K562 (cell line): ENCODE measurements around the gene PON2. TPM values are rescaled to one million over a fixed set of nuclear protein-coding genes. Genes with fewer than 3 reads are reported as not detected.

Experiments used
- ATAC-seq: fragments of 200-7000 bp; cut with Tn5 transposase; 3 replicates; pipeline ENCODE4 v1.9.1; 2020; ENCODE audit warnings: moderate library complexity
- BruUV-seq: library from RNA; stranded (reverse); fragments of 400-500 nt; replicated peaks from 2 replicates; lab custom pipeline; 2021; lab: Mats Ljungman, UMichigan
- CTCF ChIA-PET: fragments of 300-600 bp; formaldehyde crosslinking; extraction: SDS; loops from one replicate; lab custom pipeline; 2021; ENCODE audit warnings: low intra/inter-chr PET ratio; lab: Yijun Ruan, JAX
- POLR2A ChIA-PET: fragments of 300-600, 350-650 bp; sonication (Branson Sonifier 250); formaldehyde crosslinking; extraction: SDS; loops from one replicate; lab custom pipeline; 2021; ENCODE audit warnings: antibody characterized with exemption, inconsistent platforms; lab: Yijun Ruan, JAX
- DNase-seq, 4 experiments: peaks; one replicate each; pipeline versions ENCODE4 v3.0.0 to v3.0.0-alpha.2; 2011 to 2018; ENCODE audit warnings: low spot score in 3 of 4, mixed read lengths in 3 of 4; ENCODE audit errors: extremely low read depth in 1 of 4
- FAIRE-seq: peaks from 2 replicates; lab custom pipeline; 2011; peaks lifted over from hg19 to GRCh38; lab: Jason Lieb, UNC
- H2AFZ ChIP-seq: 2 replicates; pipeline ENCODE4 v1.6.0; 2011; ENCODE audit warnings: low read depth, low read length, control low read depth, inconsistent platforms
- H3K27ac ChIP-seq: fragments of 200-600 bp; 3 replicates; pipeline ENCODE4 v1.8.0; 2011; ENCODE audit warnings: low read depth, mild to moderate bottlenecking, control low read depth, inconsistent platforms, low read length, moderate library complexity, mixed read lengths; ENCODE audit errors: extremely low read depth
- H3K27me3 ChIP-seq, 2 experiments: fragments of 300-600 bp in 1 of 2; 2 replicates in 1 of 2; 3 replicates in 1 of 2; pipeline versions ENCODE4 v1.6.0 to v1.8.0; 2011; ENCODE audit warnings: inconsistent platforms in 2 of 2, low read length in 2 of 2, mild to moderate bottlenecking in 1 of 2, mixed read lengths in 1 of 2, moderate library complexity in 1 of 2; ENCODE audit not compliant: control insufficient read depth in 2 of 2, insufficient read depth in 2 of 2
- H3K36me3 ChIP-seq: fragments of 300-600 bp; 3 replicates; pipeline ENCODE4 v1.8.0; 2011; ENCODE audit warnings: mild to moderate bottlenecking, low read length, inconsistent platforms; ENCODE audit not compliant: control insufficient read depth, insufficient read depth
- H3K4me1 ChIP-seq, 2 experiments: fragments of 200-600 bp in 1 of 2; replicated peaks in 1 of 2; 2 replicates in 1 of 2; 3 replicates in 1 of 2; pipeline versions ENCODE4 v1.5.1 to v1.8.0; 2011; ENCODE audit warnings: inconsistent platforms in 2 of 2, low read length in 2 of 2, mild to moderate bottlenecking in 1 of 2, mixed read lengths in 1 of 2, moderate library complexity in 1 of 2; ENCODE audit not compliant: control insufficient read depth in 2 of 2, insufficient read depth in 2 of 2
- H3K4me2 ChIP-seq: 2 replicates; pipeline ENCODE4 v1.6.1; 2011; ENCODE audit warnings: low read length, control low read depth, inconsistent platforms, mixed read lengths; ENCODE audit not compliant: insufficient read depth
- H3K4me3 ChIP-seq: fragments of 200-600 bp; sonication (generic), shearing (Covaris generic); 2 replicates; pipeline ENCODE4 v1.5.1; 2016; ENCODE audit warnings: control low read depth, inconsistent platforms
- H3K79me2 ChIP-seq: fragments of 200-600 bp; 3 replicates; pipeline ENCODE4 v1.8.0; 2011; ENCODE audit warnings: low read length, inconsistent platforms; ENCODE audit not compliant: control insufficient read depth, insufficient read depth
- H3K9ac ChIP-seq, 2 experiments: 2 replicates each; pipeline versions ENCODE4 v1.6.0 to v1.6.1; 2011; ENCODE audit warnings: low read depth in 2 of 2, low read length in 2 of 2, control low read depth in 1 of 2, inconsistent platforms in 1 of 2, mild to moderate bottlenecking in 1 of 2, mixed read lengths in 1 of 2; ENCODE audit not compliant: insufficient read depth in 1 of 2
- H3K9me1 ChIP-seq: one replicate; pipeline ENCODE4 v1.6.0; 2011; ENCODE audit warnings: inconsistent platforms, mild to moderate bottlenecking, low read length, moderate library complexity; ENCODE audit not compliant: control insufficient read depth, insufficient read depth
- H3K9me3 ChIP-seq: replicated peaks from 2 replicates; pipeline ENCODE4 v1.5.1; 2011; ENCODE audit warnings: low read depth, low read length, inconsistent platforms; ENCODE audit not compliant: control insufficient read depth, insufficient read depth
- H4K20me1 ChIP-seq: replicated peaks from 2 replicates; pipeline ENCODE4 v1.6.1; 2011; ENCODE audit warnings: low read length, inconsistent platforms, mixed read lengths; ENCODE audit not compliant: control insufficient read depth, insufficient read depth
- GATA2 ChIP-seq: sonication (generic); formaldehyde crosslinking; IDR thresholded peaks from 2 replicates; pipeline ENCODE4 v1.4.0; 2020; ENCODE audit warnings: mild to moderate bottlenecking, missing genetic modification reagents
- KLF1 ChIP-seq: fragments of 450-650 bp; IDR thresholded peaks from 2 replicates; pipeline ENCODE4 v1.6.1; 2016; ENCODE audit warnings: missing genetic modification characterization, missing compliant biosample characterization
- NEUROD1 ChIP-seq: fragments of 150-350 bp; IDR thresholded peaks from 2 replicates; pipeline ENCODE4 v1.6.1; 2014; ENCODE audit warnings: borderline replicate concordance, low read length, low read depth; ENCODE audit not compliant: partially characterized antibody
- PHF21A ChIP-seq: fragments of 450-650 bp; IDR thresholded peaks from 2 replicates; pipeline ENCODE4 v1.6.1; 2017; ENCODE audit warnings: low read depth, borderline replicate concordance
- TAL1 ChIP-seq: fragments of 450-650 bp; IDR thresholded peaks from 2 replicates; pipeline ENCODE4 v1.6.1; 2016; ENCODE audit warnings: mild to moderate bottlenecking
- TARDBP ChIP-seq: fragments of 450-650 bp; IDR thresholded peaks from 2 replicates; pipeline ENCODE4 v1.6.1; 2016
- XRCC3 ChIP-seq: fragments of 450-650 bp; IDR thresholded peaks from 2 replicates; pipeline ENCODE4 v1.6.1; 2017; ENCODE audit warnings: mild to moderate bottlenecking, moderate library complexity
- ZNF140 ChIP-seq: fragments of 250-450 bp; sonication (Bioruptor Pico); IDR thresholded peaks from 2 replicates; pipeline ENCODE4 v1.8.0; 2021; ENCODE audit warnings: moderate library complexity, mild to moderate bottlenecking, inconsistent platforms
- ZNF253 ChIP-seq: fragments of 250-450 bp; sonication (Bioruptor Pico); conservative IDR thresholded peaks from 2 replicates; pipeline ENCODE4 v1.6.1; 2021; ENCODE audit warnings: mild to moderate bottlenecking
- ZNF584 ChIP-seq: fragments of 200-800 bp; sonication (Bioruptor generic); IDR thresholded peaks from 2 replicates; pipeline ENCODE4 v1.6.1; 2016; ENCODE audit warnings: low read depth, mild to moderate bottlenecking, missing genetic modification characterization, missing compliant biosample characterization
- ZNF699 ChIP-seq: fragments of 250-450 bp; sonication (Bioruptor Pico); IDR thresholded peaks from 2 replicates; pipeline ENCODE4 v1.8.0; 2021; ENCODE audit warnings: mild to moderate bottlenecking, moderate library complexity; ENCODE audit not compliant: insufficient replicate concordance
- in situ Hi-C: fragments of 300-500 bp; cut with MboI; formaldehyde crosslinking; loops from 4 replicates; pipeline ENCODE4 v1.15.0; 2018; ENCODE audit warnings: inconsistent platforms, mixed read lengths
- intact Hi-C: fragments of 100-400 bp; cut with micrococcal nuclease; formaldehyde crosslinking; loops from 2 replicates; pipeline ENCODE4 v1.14.2; 2022
- polyA plus RNA-seq, 8 experiments: library from polyadenylated mRNA; depleted of rRNA in 4 of 8; stranded (reverse) in 5 of 8; unstranded in 3 of 8; fragments of >200 nt; fragmentation: Nextera tagmentation in 2 of 8; fragmentation: Illumina TruSeq in 1 of 8; extraction: Ambion mirVana in 2 of 8; extraction: Trizol in 1 of 8; gene quantifications; 2 replicates each; pipeline versions ENCODE4 v1.2.1 to v1.2.3, GENCODE V29; 2011 to 2014; ENCODE audit warnings: inconsistent platforms in 1 of 8, missing spikeins in 1 of 8
- total RNA-seq, 7 experiments: library from RNA; depleted of rRNA in 6 of 7; stranded (reverse); fragments of >200 nt in 6 of 7; fragmentation: Illumina TruSeq in 2 of 7; extraction: Trizol in 2 of 7; gene quantifications; 2 replicates each; pipeline versions ENCODE4 v1.2.1 to v1.2.3, GENCODE V29; 2011 to 2021; ENCODE audit warnings: low replicate concordance in 1 of 7
- TF ChIP-seq, protein P1 (sequence below): fragments of 450-650 bp; formaldehyde crosslinking; IDR thresholded peaks from 2 replicates; pipeline ENCODE4 v1.4.0; 2020; ENCODE audit warnings: mild to moderate bottlenecking, moderate library complexity
- TF ChIP-seq, protein P2 (sequence below): IDR thresholded peaks from 3 replicates; pipeline ENCODE4 v1.6.1; 2011; ENCODE audit warnings: borderline replicate concordance, mild to moderate bottlenecking, moderate library complexity; ENCODE audit not compliant: insufficient read length; ENCODE audit errors: extremely low read depth

PON2 gene
- total and polyA plus RNA-seq, 9 of the 15 experiments (the other 6 are each of a cell fraction or from before 2014, with no cell fraction given) = 8.5 to 30.1 (median 21.9) TPM

DNA sequence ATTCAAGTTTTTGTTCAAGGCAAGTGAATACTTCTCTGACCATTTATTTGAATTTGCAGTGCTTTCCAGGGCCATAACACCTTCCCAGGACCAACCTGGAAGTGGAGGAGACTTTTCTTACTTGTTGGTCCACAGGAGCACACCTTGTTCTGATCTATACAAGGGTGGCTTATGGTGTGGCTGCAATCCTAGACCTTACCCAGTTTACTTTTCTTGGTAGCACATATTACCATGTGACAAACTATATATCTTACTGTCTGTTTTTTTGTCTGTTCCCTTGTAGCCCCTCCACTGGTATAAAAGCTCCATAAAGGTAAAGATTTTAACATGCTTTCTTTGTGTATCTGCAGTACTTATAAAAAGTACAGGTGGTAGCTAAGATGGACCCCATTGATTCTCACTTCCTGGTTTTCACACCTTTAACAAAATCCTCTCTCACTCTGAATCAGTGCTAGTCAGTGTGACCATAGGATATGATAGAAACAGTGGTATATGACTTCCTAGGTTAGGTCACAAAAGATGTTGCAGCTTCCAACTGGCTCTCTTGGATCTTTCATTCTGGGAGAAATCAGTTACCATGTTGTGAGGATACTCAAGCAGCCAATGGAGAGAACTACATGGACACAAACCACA, 45.3 kb upstream of the PON2 start:
- ATAC-seq = no peak
- CTCF ChIA-PET = interaction anchor here (1.6 kb wide), 1 partner anchor 8 kb away, joined by 3 read pairs; no protein-coding TSS in a partner anchor
- Histone ChIP-seq H3K27me3 (peaks cover 0 to 8% of the 10 kb centered on the region in 2 experiments; a peak in 2 of 5 replicates), H3K9me1 (no peaks in the 10 kb centered on the region), H3K9ac (no peak overlapping the region), H3K4me1 (no peaks in the 10 kb centered on the region), H3K4me3 (no peak overlapping the region), H3K27ac (no peak overlapping the region), H4K20me1 (no peaks in the 10 kb centered on the region), H3K36me3 (no peaks in the 10 kb centered on the region), H3K9me3 (no peaks in the 10 kb centered on the region), H3K79me2 (no peaks in the 10 kb centered on the region), H2AFZ (no peak overlapping the region), H3K4me2 (no peak overlapping the region)
- no TSS peak for BruUV-seq
- intact Hi-C loops (loop anchor here (5.0 to 10.0 kb wide), 3 partner anchors 218 to 1185 kb away; no protein-coding TSS in a partner anchor), in situ Hi-C loops (loop anchor here (25.0 kb wide), 1 partner anchor 1043 kb away; no protein-coding TSS in a partner anchor)
- no peak for FAIRE-seq
- TF ChIP-seq PHF21A = no peak
- no peak for TF ChIP-seq NEUROD1
- TF ChIP-seq ZNF584 (CRISPR knock-in tag) = no peak
- no peak for TF ChIP-seq TARDBP
- TF ChIP-seq TAL1 = no peak
- TF ChIP-seq, protein P1, sequence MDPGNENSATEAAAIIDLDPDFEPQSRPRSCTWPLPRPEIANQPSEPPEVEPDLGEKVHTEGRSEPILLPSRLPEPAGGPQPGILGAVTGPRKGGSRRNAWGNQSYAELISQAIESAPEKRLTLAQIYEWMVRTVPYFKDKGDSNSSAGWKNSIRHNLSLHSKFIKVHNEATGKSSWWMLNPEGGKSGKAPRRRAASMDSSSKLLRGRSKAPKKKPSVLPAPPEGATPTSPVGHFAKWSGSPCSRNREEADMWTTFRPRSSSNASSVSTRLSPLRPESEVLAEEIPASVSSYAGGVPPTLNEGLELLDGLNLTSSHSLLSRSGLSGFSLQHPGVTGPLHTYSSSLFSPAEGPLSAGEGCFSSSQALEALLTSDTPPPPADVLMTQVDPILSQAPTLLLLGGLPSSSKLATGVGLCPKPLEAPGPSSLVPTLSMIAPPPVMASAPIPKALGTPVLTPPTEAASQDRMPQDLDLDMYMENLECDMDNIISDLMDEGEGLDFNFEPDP = no peak
- no peak for TF ChIP-seq GATA2
- TF ChIP-seq, protein P2, sequence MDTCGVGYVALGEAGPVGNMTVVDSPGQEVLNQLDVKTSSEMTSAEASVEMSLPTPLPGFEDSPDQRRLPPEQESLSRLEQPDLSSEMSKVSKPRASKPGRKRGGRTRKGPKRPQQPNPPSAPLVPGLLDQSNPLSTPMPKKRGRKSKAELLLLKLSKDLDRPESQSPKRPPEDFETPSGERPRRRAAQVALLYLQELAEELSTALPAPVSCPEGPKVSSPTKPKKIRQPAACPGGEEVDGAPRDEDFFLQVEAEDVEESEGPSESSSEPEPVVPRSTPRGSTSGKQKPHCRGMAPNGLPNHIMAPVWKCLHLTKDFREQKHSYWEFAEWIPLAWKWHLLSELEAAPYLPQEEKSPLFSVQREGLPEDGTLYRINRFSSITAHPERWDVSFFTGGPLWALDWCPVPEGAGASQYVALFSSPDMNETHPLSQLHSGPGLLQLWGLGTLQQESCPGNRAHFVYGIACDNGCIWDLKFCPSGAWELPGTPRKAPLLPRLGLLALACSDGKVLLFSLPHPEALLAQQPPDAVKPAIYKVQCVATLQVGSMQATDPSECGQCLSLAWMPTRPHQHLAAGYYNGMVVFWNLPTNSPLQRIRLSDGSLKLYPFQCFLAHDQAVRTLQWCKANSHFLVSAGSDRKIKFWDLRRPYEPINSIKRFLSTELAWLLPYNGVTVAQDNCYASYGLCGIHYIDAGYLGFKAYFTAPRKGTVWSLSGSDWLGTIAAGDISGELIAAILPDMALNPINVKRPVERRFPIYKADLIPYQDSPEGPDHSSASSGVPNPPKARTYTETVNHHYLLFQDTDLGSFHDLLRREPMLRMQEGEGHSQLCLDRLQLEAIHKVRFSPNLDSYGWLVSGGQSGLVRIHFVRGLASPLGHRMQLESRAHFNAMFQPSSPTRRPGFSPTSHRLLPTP = no peak
- no peak for TF ChIP-seq KLF1 (tag)
- no peak for TF ChIP-seq XRCC3
- TF ChIP-seq ZNF699 (CRISPR knock-in tag) = no peak
- TF ChIP-seq ZNF253 = no peak
- TF ChIP-seq ZNF140 (CRISPR knock-in tag) = no peak
- TF ChIP-seq, all 486 proteins: peak for 0
- POLR2A ChIA-PET = no interaction called here
- DNase-seq = no peak
